Karpas-422 (cell line): ENCODE data around the gene HES6. TPM values are rescaled to one million over a fixed set of nuclear protein-coding genes. Genes with fewer than 3 reads are reported as not detected.
A peak's percentile ranks its signal among the peaks of the same experiment; 100 is the strongest.

Source experiments
- DNase-seq: peaks from one replicate; pipeline ENCODE4 v3.0.0-alpha.2; 2015
- H2AFZ ChIP-seq: fragments of 200-600 bp; sonication (generic); 2 replicates; pipeline ENCODE4 v1.6.1; 2014; ENCODE audit warnings: antibody characterized with exemption, low read length, mixed read lengths
- H3K27ac ChIP-seq: fragments of 200-600 bp; sonication (generic); 2 replicates; pipeline ENCODE4 v1.5.1; 2014; ENCODE audit warnings: mild to moderate bottlenecking, low read length, moderate library complexity
- H3K27me3 ChIP-seq: fragments of 200-600 bp; sonication (generic); 2 replicates; pipeline ENCODE4 v1.6.1; 2014; ENCODE audit warnings: low read length, mixed read lengths
- H3K36me3 ChIP-seq: fragments of 200-600 bp; sonication (generic); 2 replicates; pipeline ENCODE4 v1.6.1; 2014; ENCODE audit warnings: low read length, mixed read lengths; ENCODE audit not compliant: insufficient read depth
- H3K4me1 ChIP-seq: fragments of 200-600 bp; sonication (generic); 2 replicates; pipeline ENCODE4 v1.6.1; 2014; ENCODE audit warnings: mild to moderate bottlenecking, low read length, mixed read lengths
- H3K4me2 ChIP-seq: fragments of 200-600 bp; sonication (generic); 2 replicates; pipeline ENCODE4 v1.6.1; 2014; ENCODE audit warnings: low read length, low read depth, mild to moderate bottlenecking; ENCODE audit not compliant: poor library complexity, severe bottlenecking
- H3K4me3 ChIP-seq: fragments of 200-600 bp; sonication (generic); 2 replicates; pipeline ENCODE4 v1.5.1; 2014; ENCODE audit warnings: mild to moderate bottlenecking, antibody characterized with exemption, low read length, mixed read lengths
- H3K79me2 ChIP-seq: fragments of 200-600 bp; sonication (generic); 2 replicates; pipeline ENCODE4 v1.6.1; 2014; ENCODE audit warnings: mild to moderate bottlenecking, low read length, mixed read lengths
- H3K9ac ChIP-seq: fragments of 200-600 bp; sonication (generic); 2 replicates; pipeline ENCODE4 v1.6.0; 2014; ENCODE audit warnings: low read length
- H3K9me2 ChIP-seq: fragments of 200-600 bp; sonication (generic), shearing (Covaris generic); replicated peaks from 2 replicates; pipeline ENCODE4 v1.6.0; 2014; ENCODE audit warnings: mild to moderate bottlenecking, low read length, moderate library complexity; ENCODE audit not compliant: insufficient read depth
- H3K9me3 ChIP-seq: fragments of 300-700, 200-600 bp; sonication (generic); 2 replicates; pipeline ENCODE4 v1.6.1; 2014; ENCODE audit warnings: low read length, mixed read lengths
- H4K20me1 ChIP-seq: fragments of 200-600 bp; sonication (generic); 2 replicates; pipeline ENCODE4 v1.6.1; 2014; ENCODE audit warnings: mild to moderate bottlenecking, antibody characterized with exemption, low read length, low read depth; ENCODE audit not compliant: insufficient read depth
- total RNA-seq: library from RNA; depleted of rRNA; stranded (reverse); fragments of >200 nt; shearing (Covaris generic); gene quantifications from 2 replicates; pipeline ENCODE4 v1.2.3, GENCODE V29; 2014; ENCODE audit warnings: low replicate concordance

Gene HES6
- total RNA-seq, 1 experiment from 2014 or later = 3.3 TPM

DNA sequence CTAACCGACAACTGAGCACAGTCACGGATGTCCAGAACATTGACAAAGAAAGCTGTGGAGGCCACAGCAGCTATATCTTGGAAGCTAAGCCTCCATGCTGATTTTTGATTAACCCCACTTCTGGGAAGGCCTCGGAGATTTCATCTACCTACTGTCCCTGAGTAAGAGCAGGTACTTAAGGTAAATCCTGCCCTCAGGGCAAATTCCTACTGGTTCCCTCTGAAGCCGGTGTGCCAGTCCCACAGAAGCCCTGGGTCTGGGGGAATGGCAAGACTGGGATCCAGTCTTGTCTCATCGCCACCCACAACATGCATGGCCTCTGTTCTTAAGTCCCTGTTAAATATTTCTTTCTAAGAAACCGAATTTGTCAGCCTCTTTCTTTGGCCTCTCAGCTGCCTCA, 29.9 kb upstream of the HES6 start:
- no peaks in the 10 kb centered on the region for H3K79me2 ChIP-seq
- H2AFZ ChIP-seq = no peak overlapping the region
- H3K9me2 ChIP-seq = no peaks in the 10 kb centered on the region
- H3K27me3 ChIP-seq = no peaks in the 10 kb centered on the region
- no peak overlapping the region for H3K9ac ChIP-seq
- no peak overlapping the region for H3K27ac ChIP-seq
- peaks cover 20% of the 10 kb centered on the region for H3K36me3 ChIP-seq
- no peaks in the 10 kb centered on the region for H4K20me1 ChIP-seq
- no peak overlapping the region for H3K4me3 ChIP-seq
- H3K9me3 ChIP-seq = no peaks in the 10 kb centered on the region
- DNase-seq = no peak
- H3K4me1 ChIP-seq = no peaks in the 10 kb centered on the region
- H3K4me2 ChIP-seq = no peak overlapping the region

DNA sequence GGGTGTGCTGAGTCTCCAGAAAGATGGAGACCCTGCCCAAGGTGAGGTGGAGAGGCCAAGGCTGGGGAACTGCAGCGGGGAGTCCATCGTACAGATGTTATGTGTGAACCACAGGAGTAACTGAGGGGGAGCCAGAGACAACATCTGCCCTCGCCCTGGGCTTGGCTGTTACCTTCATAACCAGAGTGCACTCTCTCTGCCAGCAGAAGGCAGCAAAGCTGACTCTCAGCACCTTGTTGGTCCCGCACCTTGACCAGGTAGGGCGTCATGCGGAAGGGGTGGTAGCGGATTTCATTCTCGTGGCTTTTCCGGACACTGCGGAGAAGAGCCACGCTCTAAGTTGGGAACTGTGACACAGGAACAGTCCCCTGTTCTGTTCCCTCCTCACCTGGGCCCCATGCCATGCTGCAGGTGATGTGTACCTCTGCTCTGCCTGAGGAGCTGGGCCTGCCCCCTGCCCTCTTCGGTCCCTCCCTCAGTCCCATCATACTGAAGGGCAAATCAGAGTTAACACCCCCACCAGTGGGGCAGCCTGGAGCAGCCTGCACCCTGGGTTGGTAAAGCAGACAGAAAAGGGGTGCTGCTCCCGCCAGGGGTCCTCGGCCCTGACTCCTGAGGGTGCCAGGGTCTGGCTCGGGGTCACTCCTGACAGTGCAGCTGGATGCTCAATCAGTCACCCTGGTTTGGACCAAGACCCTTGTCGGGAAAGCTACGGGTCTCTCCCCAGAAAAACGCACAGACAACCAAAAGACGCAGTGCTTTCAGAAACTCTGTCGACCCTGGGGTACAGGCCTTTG, 28.2 kb upstream of the HES6 start:
- Histone ChIP-seq H3K36me3 (peaks cover 22% of the 10 kb centered on the region), H3K79me2 (no peaks in the 10 kb centered on the region)

GRCh38 chr2:238267341-238267710, 27.5 kb upstream of the HES6 start:
- Histone ChIP-seq H3K36me3 (peaks cover 18% of the 10 kb centered on the region), H3K4me3 (no peak overlapping the region), H3K4me1 (no peaks in the 10 kb centered on the region), H3K9me2 (no peaks in the 10 kb centered on the region), H3K9me3 (no peaks in the 10 kb centered on the region), H4K20me1 (no peaks in the 10 kb centered on the region), H3K27me3 (no peaks in the 10 kb centered on the region), H3K4me2 (no peak overlapping the region), H2AFZ (no peak overlapping the region), H3K27ac (no peak overlapping the region), H3K9ac (no peak overlapping the region), H3K79me2 (no peaks in the 10 kb centered on the region)
- DNase-seq = no peak

More for the DNA sequence above, 28.2 kb upstream of the HES6 start:
- H3K4me1 ChIP-seq = no peaks in the 10 kb centered on the region
- H3K9me3 ChIP-seq = no peaks in the 10 kb centered on the region
- H3K27me3 ChIP-seq = no peaks in the 10 kb centered on the region
- no peaks in the 10 kb centered on the region for H4K20me1 ChIP-seq
- no peak for DNase-seq
- H2AFZ ChIP-seq = no peak overlapping the region
- no peak overlapping the region for H3K4me3 ChIP-seq
- no peak overlapping the region for H3K27ac ChIP-seq
- no peak overlapping the region for H3K9ac ChIP-seq
- no peaks in the 10 kb centered on the region for H3K9me2 ChIP-seq
- no peak overlapping the region for H3K4me2 ChIP-seq

GRCh38 chr2:238265605-238266004, 25.8 kb upstream of the HES6 start:
- Histone ChIP-seq H2AFZ (no peak overlapping the region), H3K9ac (no peak overlapping the region), H3K9me3 (no peaks in the 10 kb centered on the region), H3K4me1 (no peaks in the 10 kb centered on the region), H3K27me3 (no peaks in the 10 kb centered on the region), H3K9me2 (no peaks in the 10 kb centered on the region), H3K36me3 (peaks cover 14% of the 10 kb centered on the region), H3K79me2 (no peaks in the 10 kb centered on the region), H3K27ac (no peak overlapping the region), H4K20me1 (no peaks in the 10 kb centered on the region), H3K4me3 (no peak overlapping the region), H3K4me2 (no peak overlapping the region)
- DNase-seq = no peak

DNA sequence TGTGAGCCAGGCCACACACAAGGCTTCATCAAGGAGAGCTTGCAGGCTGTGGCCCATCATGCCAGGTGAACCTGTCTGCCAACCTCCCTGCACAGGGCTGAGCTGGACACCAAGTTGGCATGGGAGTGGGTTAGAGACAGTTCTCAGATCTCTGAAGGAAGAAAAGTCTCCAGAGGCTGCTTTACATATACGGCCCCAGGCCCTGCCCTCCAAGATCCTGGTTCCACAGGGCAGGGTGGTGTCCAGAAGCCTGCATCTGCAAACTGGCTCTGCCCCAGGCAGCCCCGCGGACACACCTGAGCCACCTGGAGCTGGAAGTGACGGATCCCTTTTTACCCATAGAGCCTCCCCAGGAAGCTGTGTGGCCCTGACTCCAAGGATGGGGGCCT, 24.2 kb upstream of the HES6 start:
- Histone ChIP-seq H3K27ac (no peak overlapping the region), H3K9me2 (no peaks in the 10 kb centered on the region), H2AFZ (no peak overlapping the region), H3K4me2 (no peak overlapping the region), H3K9ac (no peak overlapping the region), H3K4me1 (no peaks in the 10 kb centered on the region), H3K36me3 (peaks cover 14% of the 10 kb centered on the region), H3K27me3 (no peaks in the 10 kb centered on the region), H3K79me2 (no peaks in the 10 kb centered on the region), H4K20me1 (no peaks in the 10 kb centered on the region), H3K4me3 (no peak overlapping the region), H3K9me3 (no peaks in the 10 kb centered on the region)
- DNase-seq = no peak

GRCh38 chr2:238263204-238264071, 23.6 kb upstream of the HES6 start:
- H4K20me1 ChIP-seq = no peaks in the 10 kb centered on the region
- peaks cover 14% of the 10 kb centered on the region for H3K36me3 ChIP-seq
- H3K4me2 ChIP-seq = no peak overlapping the region
- no peaks in the 10 kb centered on the region for H3K27me3 ChIP-seq
- no peak overlapping the region for H3K9ac ChIP-seq
- no peaks in the 10 kb centered on the region for H3K4me1 ChIP-seq
- no peak overlapping the region for H3K27ac ChIP-seq
- H3K4me3 ChIP-seq = no peak overlapping the region
- no peak overlapping the region for H2AFZ ChIP-seq
- DNase-seq = peak; percentile 78
- H3K9me3 ChIP-seq = no peaks in the 10 kb centered on the region
- H3K79me2 ChIP-seq = no peaks in the 10 kb centered on the region
- H3K9me2 ChIP-seq = no peaks in the 10 kb centered on the region

- no peaks in the 10 kb centered on the region for H4K20me1 ChIP-seq
- no peak overlapping the region for H2AFZ ChIP-seq
- no peak overlapping the region for H3K27ac ChIP-seq
- H3K9me2 ChIP-seq = no peaks in the 10 kb centered on the region
- no peak overlapping the region for H3K9ac ChIP-seq
- H3K4me1 ChIP-seq = no peaks in the 10 kb centered on the region
- no peaks in the 10 kb centered on the region for H3K79me2 ChIP-seq
- H3K9me3 ChIP-seq = no peaks in the 10 kb centered on the region
- H3K4me3 ChIP-seq = no peak overlapping the region
- no peak for DNase-seq
- H3K36me3 ChIP-seq = peaks cover 14% of the 10 kb centered on the region
- H3K27me3 ChIP-seq = no peaks in the 10 kb centered on the region
- H3K4me2 ChIP-seq = no peak overlapping the region
These were observed 22.8 kb upstream of the HES6 start for GRCh38 chr2:238262496-238263122.

- Histone ChIP-seq H3K4me1 (no peaks in the 10 kb centered on the region), H3K9me2 (no peaks in the 10 kb centered on the region), H3K4me2 (no peak overlapping the region), H3K79me2 (no peaks in the 10 kb centered on the region), H3K27me3 (no peaks in the 10 kb centered on the region), H3K27ac (no peak overlapping the region), H3K36me3 (peaks cover 11% of the 10 kb centered on the region), H3K9me3 (no peaks in the 10 kb centered on the region), H2AFZ (no peak overlapping the region), H3K4me3 (no peak overlapping the region), H4K20me1 (no peaks in the 10 kb centered on the region), H3K9ac (no peak overlapping the region)
- DNase-seq = no peak
These were observed 22.0 kb upstream of the HES6 start for GRCh38 chr2:238261718-238262375.
